T-helper 2 cell treated with Interferon-gamma antibody and Interleukin-4, amounts not matched to agents 100 ng/mL and 5 ng/mL, for 36 hours (primary cell): Measurements from ENCODE around the gene UNC45A. TPM values are rescaled to one million over a fixed set of nuclear protein-coding genes. Genes with fewer than 3 reads are reported as not detected.

Experiments
- intact Hi-C: fragments of 100-400 bp; cut with micrococcal nuclease; formaldehyde crosslinking; loops from one replicate; pipeline ENCODE4 v1.15.1; 2023
- total RNA-seq: library from RNA; stranded (reverse); gene quantifications from 2 replicates; pipeline ENCODE4 v1.2.3, GENCODE V29; 2022

Gene UNC45A
- total RNA-seq, 1 donor from 2014 or later, result 62.9 TPM

- intact Hi-C loops, result no loop called here
Measured at GRCh38 chr15:90957791-90958190, 22.7 kb downstream of the UNC45A start.

- intact Hi-C loops, result no loop called here
Measured at GRCh38 chr15:90959028-90959595, 24.0 kb downstream of the UNC45A start.

- intact Hi-C loops, result no loop called here
Measured at GRCh38 chr15:90959894-90960293, 24.8 kb downstream of the UNC45A start.

- intact Hi-C loops, result no loop called here
Measured at GRCh38 chr15:90960298-90961091, 25.4 kb downstream of the UNC45A start.

DNA sequence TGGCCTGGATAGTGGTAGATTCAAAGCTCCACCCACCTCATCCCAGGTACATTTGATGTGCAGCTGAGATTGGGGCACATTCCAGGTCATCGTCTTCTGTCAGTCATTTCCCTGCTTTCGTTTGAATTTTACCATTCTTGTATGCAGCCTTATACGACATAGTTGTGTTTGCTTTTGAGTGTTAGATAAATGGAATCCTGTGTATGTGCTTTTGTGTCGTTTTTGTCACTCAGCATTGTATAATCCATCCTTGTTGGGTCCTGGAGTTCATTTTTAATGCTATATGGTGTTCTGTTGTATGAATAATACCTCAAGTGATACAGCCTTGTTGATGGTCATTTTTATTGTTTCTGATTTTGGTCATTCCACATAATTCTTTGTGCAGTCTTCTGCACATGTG is 26.9 kb downstream of the UNC45A start:
- intact Hi-C loops, result no loop called here

GRCh38 chr15:90966262-90966661 is 31.2 kb downstream of the UNC45A start:
- intact Hi-C loops, result no loop called here

GRCh38 chr15:90967206-90967605 is 32.1 kb downstream of the UNC45A start:
- intact Hi-C loops, result no loop called here

DNA sequence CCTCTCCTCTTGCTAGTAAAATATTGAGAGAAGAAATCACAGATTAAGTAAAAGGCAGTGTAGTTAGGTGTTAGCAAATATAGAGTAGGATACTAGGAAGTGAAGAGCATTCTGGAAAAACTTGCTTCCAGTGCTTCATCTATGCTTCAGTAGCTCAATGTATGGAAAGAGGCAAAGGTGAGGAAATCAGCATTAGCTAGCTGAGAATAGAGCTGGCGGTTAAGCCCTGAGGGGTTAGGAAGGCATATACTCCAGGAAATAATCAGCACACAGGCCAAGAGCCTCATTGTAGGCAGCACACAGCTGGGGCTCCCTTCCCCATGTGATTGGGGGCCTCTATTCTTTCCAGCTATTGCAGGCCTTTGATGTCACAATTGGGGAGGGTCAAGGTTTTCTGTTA is 33.3 kb downstream of the UNC45A start:
- intact Hi-C loops, result no loop called here

DNA sequence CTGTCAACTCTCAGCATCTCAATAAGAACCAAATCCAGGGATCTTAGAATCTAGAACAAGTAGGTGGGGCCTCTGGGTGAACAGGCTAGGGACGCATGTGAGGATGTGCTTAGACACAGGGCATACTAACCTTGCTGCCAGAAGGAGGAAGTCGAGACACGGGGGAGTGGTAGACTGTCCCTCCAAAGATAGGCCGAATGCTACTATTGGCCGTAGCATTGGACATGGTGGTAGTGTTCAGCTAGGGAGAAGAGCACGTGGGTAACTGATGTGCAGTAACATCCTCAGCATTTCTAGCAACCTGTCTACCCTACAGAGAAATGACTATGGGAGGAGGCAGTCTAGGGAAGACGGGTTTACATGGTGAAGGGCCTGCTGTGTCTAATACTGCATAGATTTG is 35.2 kb downstream of the UNC45A start:
- intact Hi-C loops, result no loop called here

DNA sequence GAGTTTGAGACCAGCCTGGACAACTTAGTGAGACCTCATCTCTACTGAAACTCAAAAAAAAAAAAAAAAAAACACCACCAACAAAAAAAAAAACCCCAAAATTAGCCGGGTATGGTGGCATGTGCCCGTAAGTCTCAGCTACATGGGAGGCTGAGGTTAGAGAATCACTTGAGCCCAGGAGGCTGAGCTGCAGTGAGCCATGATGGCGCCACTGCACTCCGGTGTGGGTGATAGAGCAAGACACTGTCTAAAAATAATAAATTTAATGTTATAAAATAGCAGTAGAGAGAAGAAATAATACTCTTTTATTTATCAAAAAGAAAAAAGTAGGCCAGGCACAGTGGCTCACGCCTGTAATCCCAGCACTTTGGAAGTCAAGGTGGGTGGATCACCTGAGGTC is 37.0 kb downstream of the UNC45A start:
- intact Hi-C loops, result no loop called here

DNA sequence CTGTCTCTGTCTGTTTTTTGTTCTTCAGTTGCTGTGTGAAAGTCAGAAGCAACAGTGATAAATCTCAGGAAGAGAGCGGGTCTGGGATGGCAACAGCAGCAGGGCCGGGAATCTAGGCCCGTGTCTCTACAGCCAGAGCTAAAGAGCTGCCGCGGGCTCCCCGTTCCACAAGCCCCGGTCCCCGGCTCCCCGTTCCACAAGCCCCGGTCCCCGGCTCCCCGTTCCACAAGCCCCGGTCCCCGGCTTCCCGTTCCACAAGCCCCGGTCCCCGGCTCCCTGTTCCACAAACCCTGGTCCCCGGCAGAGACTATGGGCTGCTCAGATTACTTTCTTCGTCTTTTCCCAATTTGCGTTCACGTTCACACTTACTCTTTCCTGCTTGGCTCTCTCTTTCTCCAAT is 39.1 kb downstream of the UNC45A start:
- intact Hi-C loops, result no loop called here

GRCh38 chr15:90979582-90979981 is 44.5 kb downstream of the UNC45A start:
- intact Hi-C loops, result no loop called here

- intact Hi-C loops, result no loop called here
Measured at GRCh38 chr15:90981681-90982080, 46.6 kb downstream of the UNC45A start.

DNA sequence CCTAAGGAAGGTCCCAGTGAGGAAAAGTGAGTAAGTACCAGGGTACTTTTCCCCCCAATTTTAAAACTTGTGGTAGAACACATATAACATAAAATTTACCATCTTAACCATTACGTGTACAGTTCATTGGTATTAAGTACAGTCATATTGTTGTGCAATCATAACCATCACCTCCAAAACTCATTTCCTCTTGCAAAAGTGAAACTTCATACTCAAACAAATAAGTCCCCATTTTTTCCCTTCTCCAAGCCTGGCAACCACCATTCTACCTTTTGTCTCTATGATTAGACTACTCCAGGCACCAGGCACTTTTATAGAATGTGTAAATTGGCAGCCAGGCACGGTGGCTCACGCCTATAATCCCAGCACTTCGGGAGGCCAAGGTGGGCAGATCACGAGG is 47.0 kb downstream of the UNC45A start:
- intact Hi-C loops, result no loop called here

- intact Hi-C loops, result no loop called here
Measured at GRCh38 chr15:90986790-90987507, 51.9 kb downstream of the UNC45A start.

DNA sequence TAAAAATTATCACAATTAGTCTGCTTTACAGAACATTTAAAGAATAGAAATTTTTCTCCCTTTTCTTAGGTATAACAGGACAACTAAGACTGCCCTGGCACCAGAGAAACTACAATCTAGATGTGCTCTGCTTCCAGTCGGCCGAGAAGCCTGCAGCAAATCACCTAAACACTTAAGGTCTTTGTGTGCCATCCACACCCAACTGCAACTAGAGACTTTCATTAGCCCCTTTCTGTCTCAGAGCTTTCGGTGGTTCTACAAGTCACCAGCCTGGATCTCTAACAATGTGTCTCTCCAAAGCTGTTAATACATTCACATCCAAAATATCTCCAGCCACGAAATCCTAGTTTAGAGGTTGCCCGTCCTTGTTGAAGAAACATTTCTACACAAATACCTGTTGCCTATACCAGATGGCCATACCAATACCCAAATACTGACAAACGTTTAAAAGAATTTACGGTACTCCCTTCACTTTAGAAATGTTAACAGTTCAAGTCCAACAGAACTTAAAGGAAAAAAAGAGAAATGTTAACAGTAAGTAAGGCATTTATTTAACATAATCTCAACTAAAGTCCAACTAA is 52.6 kb downstream of the UNC45A start:
- intact Hi-C loops, result no loop called here

GRCh38 chr15:90988296-90988695 is 53.2 kb downstream of the UNC45A start:
- intact Hi-C loops, result no loop called here

GRCh38 chr15:90989040-90989768 is 54.1 kb downstream of the UNC45A start:
- intact Hi-C loops, result no loop called here

- intact Hi-C loops, result loop anchor here (10.0 kb wide), 1 partner anchor 864 kb away; the partner anchor contains the start of gene SLCO3A1
Measured at GRCh38 chr15:90990446-90990845, 55.4 kb downstream of the UNC45A start.

DNA sequence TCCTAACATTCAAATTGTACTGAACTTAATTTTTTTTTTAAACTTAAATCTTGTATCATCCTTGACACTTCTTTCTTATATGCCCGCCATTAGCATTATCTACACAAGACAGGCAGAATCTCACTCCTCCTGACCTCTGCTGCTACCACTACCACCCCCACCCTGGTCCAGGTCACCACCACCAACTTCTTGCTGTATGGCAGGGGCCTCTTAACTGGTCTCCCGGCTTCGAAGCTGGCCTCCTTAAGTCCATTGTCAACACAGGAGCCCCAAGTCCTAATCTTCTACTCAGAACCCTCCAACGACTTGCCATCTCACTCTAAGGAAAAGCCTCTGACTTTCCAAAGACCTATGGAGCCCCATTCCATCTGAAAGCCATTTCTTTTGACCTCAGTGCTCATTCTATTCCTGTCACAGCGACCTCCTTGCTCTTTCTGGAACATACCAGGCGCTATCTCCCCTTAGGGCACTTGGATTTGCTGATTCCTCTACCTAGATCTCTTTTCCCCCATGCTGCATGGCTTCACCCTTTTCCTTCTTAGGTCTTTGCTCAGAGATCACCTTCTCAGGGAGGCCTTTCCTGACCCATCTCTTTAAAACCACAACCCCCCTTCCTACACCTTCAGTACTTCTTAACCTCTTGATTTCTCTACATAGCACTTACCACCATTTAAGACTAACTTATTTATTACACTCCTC is 56.7 kb downstream of the UNC45A start:
- intact Hi-C loops, result loop anchor here (10.0 kb wide), 1 partner anchor 863 kb away; the partner anchor contains the start of gene SLCO3A1

DNA sequence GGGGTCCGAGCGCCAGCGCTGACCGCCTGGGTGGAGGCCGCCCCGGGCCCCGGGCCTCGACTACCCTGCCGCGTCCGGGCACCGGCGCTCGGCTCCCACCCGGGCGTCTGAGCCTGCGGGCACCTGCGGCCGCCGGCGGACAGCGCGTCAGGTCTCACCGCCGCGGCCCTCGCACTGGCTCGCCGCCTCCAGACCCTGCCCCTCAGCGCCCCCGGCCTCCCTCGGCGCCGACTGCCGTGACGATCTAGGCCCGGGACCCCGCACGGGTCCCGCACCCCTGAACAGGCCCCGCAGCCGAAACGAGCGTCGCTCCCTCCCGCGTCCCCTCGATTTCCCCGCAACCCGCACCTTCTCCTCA is 59.0 kb downstream of the UNC45A start:
- intact Hi-C loops, result loop anchor here (1.0 to 10.0 kb wide), 4 partner anchors 28 to 861 kb away; partner anchors contain the start of genes SLCO3A1, UNC45A and VPS33B
